PC-9 (cell line): ENCODE measurements around the gene NIP7. TPM values are rescaled to one million over a fixed set of nuclear protein-coding genes. Genes with fewer than 3 reads are reported as not detected.

Experiments used
- BruUV-seq: library from RNA; stranded (reverse); fragments of 400-500 nt; replicated peaks from 2 replicates; lab custom pipeline; 2021; lab: Mats Ljungman, UMichigan
- CTCF ChIA-PET: fragments of 300-600 bp; sonication (Branson Sonifier 250); formaldehyde crosslinking; loops from one replicate; lab custom pipeline; 2022; ENCODE audit warnings: antibody characterized with exemption; lab: Charles Lee
- POLR2A ChIA-PET: fragments of 300-600 bp; sonication (Branson Sonifier 250); formaldehyde crosslinking; loops from one replicate; lab custom pipeline; 2022; ENCODE audit warnings: antibody characterized with exemption; ENCODE audit not compliant: unreplicated experiment; lab: Charles Lee
- DNase-seq, 2 experiments: peaks; one replicate each; pipeline versions ENCODE4 v3.0.0 to v3.0.0-alpha.2; 2015 to 2022; ENCODE audit warnings: mixed read lengths in 1 of 2
- H2AFZ ChIP-seq: fragments of 200-600 bp; sonication (generic); 2 replicates; pipeline ENCODE4 v1.8.1; 2017; ENCODE audit warnings: antibody characterized with exemption
- H3F3A ChIP-seq: fragments of 200-600 bp; sonication (generic); 2 replicates; pipeline ENCODE4 v1.8.1; 2017; ENCODE audit warnings: antibody characterized with exemption, mild to moderate bottlenecking, low read depth; ENCODE audit not compliant: insufficient read depth
- H3K27ac ChIP-seq: fragments of 200-600 bp; sonication (generic); 2 replicates; pipeline ENCODE4 v1.6.1; 2016; ENCODE audit warnings: mixed run types
- H3K27me3 ChIP-seq: fragments of 200-600 bp; sonication (generic); 2 replicates; pipeline ENCODE4 v1.6.1; 2016; ENCODE audit warnings: low read depth, mixed run types; ENCODE audit not compliant: insufficient read depth
- H3K36me3 ChIP-seq: fragments of 200-600 bp; sonication (generic); 2 replicates; pipeline ENCODE4 v1.6.1; 2016; ENCODE audit warnings: low read depth, mixed run types
- H3K4me1 ChIP-seq: fragments of 200-600 bp; sonication (generic); replicated peaks from 2 replicates; pipeline ENCODE4 v1.6.1; 2016; ENCODE audit warnings: mixed run types; ENCODE audit not compliant: insufficient read depth
- H3K4me2 ChIP-seq: fragments of 200-600 bp; sonication (generic); 2 replicates; pipeline ENCODE4 v1.6.1; 2017; ENCODE audit warnings: mixed run types
- H3K4me3 ChIP-seq: fragments of 200-600 bp; sonication (generic); 2 replicates; pipeline ENCODE4 v1.6.1; 2016; ENCODE audit warnings: mixed run types
- H3K79me2 ChIP-seq: fragments of 200-600 bp; sonication (generic); 2 replicates; pipeline ENCODE4 v1.6.1; 2017; ENCODE audit warnings: low read depth, mixed run types
- H3K9me2 ChIP-seq: fragments of 200-600 bp; sonication (generic); 2 replicates; pipeline ENCODE4 v1.8.1; 2017; ENCODE audit warnings: mild to moderate bottlenecking; ENCODE audit not compliant: insufficient read depth
- H3K9me3 ChIP-seq: fragments of 200-600 bp; sonication (generic); 2 replicates; pipeline ENCODE4 v1.8.1; 2016; ENCODE audit warnings: low read depth; ENCODE audit not compliant: insufficient read depth
- H4K20me1 ChIP-seq: fragments of 200-600 bp; sonication (generic); 2 replicates; pipeline ENCODE4 v1.8.1; 2017; ENCODE audit not compliant: insufficient read depth
- CTCF ChIP-seq: fragments of 200-600 bp; sonication (generic); conservative IDR thresholded peaks from 2 replicates; pipeline ENCODE4 v1.6.1; 2017; ENCODE audit warnings: mixed run types, antibody characterized with exemption, mild to moderate bottlenecking, moderate library complexity
- EZH2 ChIP-seq: fragments of 200-600 bp; sonication (generic); IDR thresholded peaks from 2 replicates; pipeline ENCODE4 v1.8.0; 2017; ENCODE audit warnings: antibody characterized with exemption, low read depth
- intact Hi-C: fragments of 100-400 bp; cut with micrococcal nuclease; formaldehyde crosslinking; loops from one replicate; pipeline ENCODE4 v1.10.0; 2022; ENCODE audit not compliant: unreplicated experiment
- total RNA-seq: library from RNA; stranded (reverse); gene quantifications from 2 replicates; pipeline ENCODE4 v1.2.3, GENCODE V29; 2021

NIP7 gene
- total RNA-seq, 1 experiment from 2014 or later: 23.6 TPM

GRCh38 chr16:69313469-69313868 lies 26.1 kb upstream of the NIP7 start:
- no peak overlapping the region for H3K4me3 ChIP-seq
- ChIA-PET POLR2A (no interaction called here), CTCF (no interaction called here)
- DNase-seq: no peak
- peaks cover 34% of the 10 kb centered on the region for H3K79me2 ChIP-seq
- H3K9me2 ChIP-seq: no peaks in the 10 kb centered on the region
- peak overlapping the region; percentile 31; the same call in 1 of the 2 replicates for H3K4me2 ChIP-seq
- intact Hi-C loops: no loop called here
- no peak overlapping the region for H3K27ac ChIP-seq
- TF ChIP-seq CTCF: no peak
- no peak for TF ChIP-seq EZH2
- H3K4me1 ChIP-seq: peaks cover 8% of the 10 kb centered on the region
- BruUV-seq: no TSS peak
- no peak overlapping the region for H2AFZ ChIP-seq
- no peaks in the 10 kb centered on the region for H3K27me3 ChIP-seq
- peaks cover 20% of the 10 kb centered on the region for H4K20me1 ChIP-seq
- H3K9me3 ChIP-seq: no peaks in the 10 kb centered on the region
- peaks cover 16% of the 10 kb centered on the region; the same call in 1 of the 2 replicates for H3F3A ChIP-seq
- H3K36me3 ChIP-seq: peaks cover 9% of the 10 kb centered on the region

- peaks cover 34% of the 10 kb centered on the region for H3K79me2 ChIP-seq
- H3K36me3 ChIP-seq: peaks cover 9% of the 10 kb centered on the region
- H3K4me3 ChIP-seq: no peak overlapping the region
- H3K27ac ChIP-seq: no peak overlapping the region
- H3K9me2 ChIP-seq: no peaks in the 10 kb centered on the region
- ChIA-PET POLR2A (no interaction called here), CTCF (no interaction called here)
- H3F3A ChIP-seq: peaks cover 12% of the 10 kb centered on the region; the same call in 1 of the 2 replicates
- H3K9me3 ChIP-seq: no peaks in the 10 kb centered on the region
- no peak overlapping the region for H2AFZ ChIP-seq
- peaks cover 8% of the 10 kb centered on the region for H3K4me1 ChIP-seq
- intact Hi-C loops: no loop called here
- H3K4me2 ChIP-seq: no peak overlapping the region
- no peak for DNase-seq
- BruUV-seq: no TSS peak
- peaks cover 21% of the 10 kb centered on the region for H4K20me1 ChIP-seq
- no peak for TF ChIP-seq CTCF
- TF ChIP-seq EZH2: no peak
- no peaks in the 10 kb centered on the region for H3K27me3 ChIP-seq
Measured at GRCh38 chr16:69314534-69314933, 25.0 kb upstream of the NIP7 start.

GRCh38 chr16:69315486-69316311 lies 23.9 kb upstream of the NIP7 start:
- Histone ChIP-seq H3K27me3 (no peaks in the 10 kb centered on the region), H3K4me1 (peaks cover 8% of the 10 kb centered on the region), H4K20me1 (peaks cover 21% of the 10 kb centered on the region), H3K27ac (no peak overlapping the region), H3K79me2 (peaks cover 34% of the 10 kb centered on the region), H3K4me3 (no peak overlapping the region), H3F3A (peaks cover 12% of the 10 kb centered on the region; the same call in 1 of the 2 replicates), H3K4me2 (no peak overlapping the region), H3K9me2 (no peaks in the 10 kb centered on the region), H3K9me3 (no peaks in the 10 kb centered on the region), H2AFZ (no peak overlapping the region), H3K36me3 (peaks cover 9% of the 10 kb centered on the region)
- CTCF ChIA-PET: no interaction called here
- intact Hi-C loops: no loop called here
- no TSS peak for BruUV-seq
- DNase-seq: no peak
- TF ChIP-seq CTCF: no peak
- POLR2A ChIA-PET: no interaction called here
